ENCODE measurements around the gene VPS13C.

The VPS13C gene

DNA sequence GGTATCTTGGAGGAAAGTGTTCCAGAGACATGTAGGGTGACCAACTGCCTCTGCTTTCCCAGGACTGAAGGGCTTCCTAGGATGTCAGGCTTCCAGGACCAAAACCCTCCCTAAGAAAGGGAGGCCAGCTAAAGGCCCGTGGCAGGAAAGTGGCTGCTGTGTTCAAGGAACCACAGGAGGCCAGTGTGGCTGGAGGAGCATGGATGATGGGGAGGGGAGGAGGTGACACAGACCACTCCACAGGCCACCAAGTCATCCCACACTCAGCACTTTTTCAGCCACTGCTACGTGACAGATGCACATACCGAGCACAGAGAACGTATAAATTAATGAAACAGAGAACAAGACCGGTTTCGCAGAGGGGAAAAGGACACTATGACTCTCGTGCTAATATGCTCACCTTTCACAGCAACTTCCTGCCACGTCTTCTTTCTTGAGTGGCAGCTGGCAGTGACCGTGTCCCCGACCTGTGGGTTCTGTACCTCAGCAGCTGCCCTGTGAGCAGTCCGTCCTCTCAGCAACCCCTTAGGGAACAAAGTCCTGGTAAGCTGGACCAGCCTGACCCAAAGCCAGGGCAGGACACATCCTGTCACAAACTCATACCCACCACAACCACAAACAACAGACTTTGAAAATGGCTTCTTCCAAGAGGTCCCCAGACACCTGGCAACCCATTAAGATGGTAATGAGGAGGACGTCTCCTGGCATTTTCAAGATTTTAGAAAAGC, 244.7 kb downstream of the VPS13C start:
- DNase-seq, result no peak

DNA sequence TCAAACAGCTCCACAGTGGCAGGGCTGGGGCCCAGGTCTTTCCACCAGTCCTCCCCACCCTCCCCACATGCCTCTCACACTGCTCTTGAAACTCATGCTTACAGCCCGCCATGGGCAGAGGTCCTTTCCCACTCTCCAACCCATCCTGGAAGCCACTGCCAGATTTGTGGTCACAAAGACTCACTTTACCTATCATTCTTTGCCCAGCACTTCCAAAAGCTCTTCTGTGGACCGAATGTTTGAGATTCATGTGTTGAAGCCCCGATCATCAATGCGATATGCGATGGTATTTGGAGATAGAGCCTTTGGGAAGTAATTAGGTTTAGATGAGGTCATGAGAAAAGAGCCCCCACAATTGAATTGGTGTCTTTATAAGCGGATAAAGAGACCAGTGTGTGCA, 247.8 kb downstream of the VPS13C start:
- DNase-seq, result no peak

DNA sequence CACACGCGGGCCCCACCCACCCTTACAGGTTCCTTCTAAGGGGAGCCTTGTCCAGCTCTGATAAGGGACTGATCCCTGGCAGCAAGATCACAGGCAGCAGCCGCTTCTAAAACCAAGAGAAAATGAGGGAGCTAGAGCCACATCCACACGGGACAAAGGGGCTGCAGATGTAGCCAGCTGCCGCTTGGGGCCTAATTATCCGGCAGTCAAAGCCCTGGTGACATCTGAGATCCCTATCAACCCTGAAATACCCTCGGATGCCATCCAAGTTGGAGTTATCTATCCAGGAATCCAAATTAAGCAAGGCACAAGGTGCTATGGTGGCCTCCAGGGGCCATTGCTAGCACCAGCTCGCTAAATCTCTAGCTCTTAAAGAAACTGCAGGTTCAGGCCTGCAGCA, 248.3 kb downstream of the VPS13C start:
- DNase-seq, result no peak

DNA sequence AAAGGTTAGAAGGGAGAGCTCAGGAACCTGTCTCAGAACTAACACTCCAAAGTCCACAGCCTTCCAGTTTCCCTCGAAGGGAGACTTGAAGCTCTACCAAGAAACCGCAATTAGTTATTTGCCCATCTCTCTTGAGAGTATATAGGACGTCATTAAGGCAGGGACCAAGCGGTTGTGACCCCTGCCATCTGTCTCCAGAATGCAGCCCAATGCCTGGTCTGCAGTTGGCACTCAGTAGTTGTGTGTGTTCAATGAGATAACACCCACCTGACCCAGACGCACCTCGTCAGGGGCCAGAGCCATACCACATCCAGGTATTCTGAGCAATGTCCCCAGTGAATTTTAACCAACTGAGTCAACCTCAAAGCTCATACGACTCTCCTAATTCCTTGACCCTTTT, 251.0 kb downstream of the VPS13C start:
- DNase-seq, result no peak

DNA sequence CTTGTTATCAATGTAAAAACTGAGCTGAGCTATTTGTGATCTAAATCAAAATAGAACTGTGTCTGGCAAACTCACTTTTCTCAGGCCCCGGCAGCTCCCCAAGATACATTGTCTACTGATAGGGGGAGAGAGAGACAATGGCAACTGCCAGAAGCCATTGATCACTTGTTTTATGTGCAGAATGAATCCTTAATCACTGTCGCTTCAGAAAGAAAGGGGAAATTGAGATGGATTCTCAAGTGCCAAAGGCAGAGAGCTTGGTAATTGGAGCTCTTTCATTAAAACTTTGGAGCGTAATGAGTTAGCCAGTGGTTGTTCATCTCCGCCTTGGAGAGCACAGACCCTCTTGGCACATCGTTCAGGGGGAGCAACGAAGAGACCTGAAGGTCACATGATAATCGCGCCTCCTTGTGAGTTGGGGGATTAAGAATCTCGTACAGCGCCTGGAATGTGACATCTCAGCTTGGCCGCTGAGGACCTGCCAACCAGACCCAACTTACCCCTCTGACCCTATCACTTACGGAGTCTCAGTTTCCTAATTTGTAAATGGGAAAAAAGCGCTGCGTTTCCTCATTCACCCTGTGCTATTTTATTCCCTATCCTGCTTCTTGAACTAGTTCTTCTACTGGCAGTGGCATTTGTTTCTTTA, 252.8 kb downstream of the VPS13C start:
- peak in 1 of 3 experiments; percentile 12 for DNase-seq

Measured in NCI-H1417 (cell line).